Upper lobe of left lung (tissue), 4 donors: Measurements from ENCODE around the gene ZFP14.

Source experiments
- CTCF ChIP-seq, 6 experiments: fragments of 450-650 bp in 4 of 6; fragments of 200-600 bp in 2 of 6; sonication (generic) in 2 of 6; IDR thresholded peaks; one replicate each; pipeline ENCODE4 v1.5.1; 2016 to 2019; ENCODE audit warnings: antibody characterized with exemption in 6 of 6
- EP300 ChIP-seq, 4 donors: sonication (generic); formaldehyde crosslinking; IDR thresholded peaks; one replicate each; pipeline ENCODE4 v1.5.1; 2017; ENCODE audit warnings: antibody characterized with exemption in 4 of 4, control low read depth in 2 of 4
- POLR2A ChIP-seq, 4 donors: fragments of 450-650 bp; IDR thresholded peaks; one replicate each; pipeline ENCODE4 v1.5.1; 2016 to 2017; ENCODE audit warnings: antibody characterized with exemption in 4 of 4, mild to moderate bottlenecking in 2 of 4
- POLR2AphosphoS5 ChIP-seq, 2 donors: sonication (generic); formaldehyde crosslinking; IDR thresholded peaks; one replicate each; pipeline ENCODE4 v1.5.1; 2017; ENCODE audit warnings: antibody characterized with exemption in 2 of 2

GRCh38 chr19:36392916-36393673 lies 14.1 kb upstream of the ZFP14 start:
- TF ChIP-seq EP300 (IDR thresholded peaks at IDR 0.05) (no peak), CTCF (IDR thresholded peaks at IDR 0.05) (no peak), POLR2A (IDR thresholded peaks at IDR 0.05) (no peak), POLR2AphosphoS5 (IDR thresholded peaks at IDR 0.05) (no peak)
